ENCODE measurements around the gene ERCC4. TPM values are rescaled to one million over a fixed set of nuclear protein-coding genes. Genes with fewer than 3 reads are reported as not detected.
"Not testable (repeated sequence)": the region's sequence is repeated elsewhere in the genome, so short reads cannot be mapped to it uniquely, and the experiment has no call there.

The ERCC4 gene
- total RNA-seq, 3 donors from 2014 or later = 4.8 to 8.3 (median 7.9) TPM

DNA sequence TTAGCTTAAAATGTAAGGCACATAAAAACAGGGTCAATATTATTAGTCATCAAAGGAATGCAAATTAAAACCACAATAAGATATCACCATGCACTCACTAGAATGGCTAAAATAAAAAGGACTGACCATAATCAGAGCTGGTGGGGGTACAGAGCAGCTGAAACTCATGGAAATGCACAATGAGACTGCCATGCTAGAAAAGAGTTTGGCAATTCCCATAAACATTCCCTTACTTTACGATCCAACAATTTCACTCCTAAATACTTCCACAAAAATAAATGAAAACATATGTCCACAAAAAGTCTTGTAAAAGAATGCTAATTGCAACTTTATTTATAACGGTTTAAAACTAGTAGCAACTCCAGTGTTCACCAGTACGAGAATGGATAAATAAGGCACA, 36.1 kb upstream of the ERCC4 start:
- Histone ChIP-seq H3K4me1 (no peaks in the 10 kb centered on the region), H3K36me3 (no peaks in the 10 kb centered on the region), H3K9me3 (no peaks in the 10 kb centered on the region), H3K27ac (no peak overlapping the region), H3K4me3 (no peak overlapping the region), H3K27me3 (no peaks in the 10 kb centered on the region)
- TF ChIP-seq, protein P1, sequence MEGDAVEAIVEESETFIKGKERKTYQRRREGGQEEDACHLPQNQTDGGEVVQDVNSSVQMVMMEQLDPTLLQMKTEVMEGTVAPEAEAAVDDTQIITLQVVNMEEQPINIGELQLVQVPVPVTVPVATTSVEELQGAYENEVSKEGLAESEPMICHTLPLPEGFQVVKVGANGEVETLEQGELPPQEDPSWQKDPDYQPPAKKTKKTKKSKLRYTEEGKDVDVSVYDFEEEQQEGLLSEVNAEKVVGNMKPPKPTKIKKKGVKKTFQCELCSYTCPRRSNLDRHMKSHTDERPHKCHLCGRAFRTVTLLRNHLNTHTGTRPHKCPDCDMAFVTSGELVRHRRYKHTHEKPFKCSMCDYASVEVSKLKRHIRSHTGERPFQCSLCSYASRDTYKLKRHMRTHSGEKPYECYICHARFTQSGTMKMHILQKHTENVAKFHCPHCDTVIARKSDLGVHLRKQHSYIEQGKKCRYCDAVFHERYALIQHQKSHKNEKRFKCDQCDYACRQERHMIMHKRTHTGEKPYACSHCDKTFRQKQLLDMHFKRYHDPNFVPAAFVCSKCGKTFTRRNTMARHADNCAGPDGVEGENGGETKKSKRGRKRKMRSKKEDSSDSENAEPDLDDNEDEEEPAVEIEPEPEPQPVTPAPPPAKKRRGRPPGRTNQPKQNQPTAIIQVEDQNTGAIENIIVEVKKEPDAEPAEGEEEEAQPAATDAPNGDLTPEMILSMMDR (IDR thresholded peaks at IDR 0.05) = no peak
- TF ChIP-seq POLR2AphosphoS5 (IDR thresholded peaks at IDR 0.05) = no peak
- TF ChIP-seq POLR2A (IDR thresholded peaks at IDR 0.05) = no peak
- no peak for DNase-seq (ENCODE audit: low spot score in 2 of 2)
- intact Hi-C loops (cut with DNase I; ENCODE audit: low total_unique reads) = no loop called here

DNA sequence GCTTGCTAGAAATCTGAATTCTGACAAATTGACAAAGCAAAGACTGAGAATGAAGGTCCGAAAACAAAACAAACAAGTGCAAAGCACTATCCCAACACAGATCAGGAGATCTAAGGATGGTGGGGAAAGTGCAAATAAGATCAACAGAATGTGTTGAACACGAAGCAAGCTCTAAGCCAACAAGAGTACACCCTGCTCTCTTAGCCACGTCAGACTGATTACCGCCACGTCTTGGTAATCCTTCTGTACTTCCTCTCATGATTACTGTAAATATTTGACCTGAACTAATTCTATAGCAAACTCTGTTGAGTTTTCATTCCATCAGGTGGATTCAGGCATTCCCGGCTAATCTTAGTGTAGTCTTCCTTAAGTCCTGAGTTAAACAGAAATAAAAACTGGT, 34.3 kb upstream of the ERCC4 start:
- TF ChIP-seq, protein P1 (IDR thresholded peaks at IDR 0.05) = no peak
- no peak for TF ChIP-seq POLR2AphosphoS5 (IDR thresholded peaks at IDR 0.05)
- no peak for TF ChIP-seq POLR2A (IDR thresholded peaks at IDR 0.05)
- intact Hi-C loops (cut with DNase I; ENCODE audit: low total_unique reads) = no loop called here
- H3K4me3 ChIP-seq = no peak overlapping the region

DNA sequence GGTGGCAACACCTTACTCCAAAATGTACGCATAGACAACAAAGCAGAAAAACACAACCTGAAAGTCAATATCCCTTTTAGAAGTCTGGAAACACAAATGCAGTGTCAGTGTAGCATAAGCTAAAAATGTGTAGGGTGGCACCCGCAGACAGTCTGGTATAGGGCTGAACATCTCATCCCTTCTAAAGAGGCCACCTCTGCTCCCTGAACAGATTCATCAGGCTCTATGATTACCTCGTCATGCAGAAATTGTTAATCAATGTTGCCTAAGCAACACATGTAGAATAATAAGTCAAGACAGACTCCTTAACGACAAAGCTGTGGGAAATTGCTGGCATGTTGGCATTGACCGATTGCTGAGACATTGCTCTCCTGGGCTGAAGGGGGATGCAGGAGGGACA, 33.3 kb upstream of the ERCC4 start:
- no peak for DNase-seq (ENCODE audit: low spot score in 2 of 2)

More for the DNA sequence above, 34.3 kb upstream of the ERCC4 start:
- H3K9me3 ChIP-seq = no peaks in the 10 kb centered on the region
- H3K36me3 ChIP-seq = no peaks in the 10 kb centered on the region
- H3K4me1 ChIP-seq = no peaks in the 10 kb centered on the region
- no peak for DNase-seq (ENCODE audit: low spot score in 2 of 2)
- H3K27me3 ChIP-seq = no peaks in the 10 kb centered on the region
- H3K27ac ChIP-seq = no peak overlapping the region

DNA sequence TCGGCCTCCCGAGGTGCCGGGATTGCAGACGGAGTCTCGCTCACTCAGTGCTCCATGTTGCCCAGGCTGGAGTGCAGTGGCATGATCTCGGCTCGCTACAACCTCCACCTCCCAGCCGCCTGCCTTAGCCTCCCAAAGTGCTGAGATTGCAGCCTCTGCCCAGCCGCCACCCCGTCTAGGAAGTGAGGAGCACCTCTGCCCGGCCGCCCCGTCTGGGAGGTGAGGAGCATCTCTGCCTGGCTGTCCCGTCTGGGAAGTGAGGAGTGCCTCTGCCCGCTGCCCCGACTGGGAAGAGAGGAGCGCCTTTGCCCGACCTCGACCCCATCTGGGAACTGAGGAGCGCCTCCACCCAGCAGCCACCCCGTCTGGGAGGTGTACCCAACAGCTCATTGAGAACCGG, 30.6 kb upstream of the ERCC4 start:
- H3K4me1 ChIP-seq; H3K27me3 ChIP-seq; H3K27ac ChIP-seq; H3K36me3 ChIP-seq; intact Hi-C loops (cut with DNase I; ENCODE audit: low total_unique reads); H3K4me3 ChIP-seq; DNase-seq (ENCODE audit: low spot score in 2 of 2); H3K9me3 ChIP-seq: not testable (repeated sequence)

More for the DNA sequence above, 33.3 kb upstream of the ERCC4 start:
- Histone ChIP-seq H3K9me3 (no peaks in the 10 kb centered on the region), H3K27me3 (no peaks in the 10 kb centered on the region), H3K27ac (no peak overlapping the region), H3K4me3 (no peak overlapping the region), H3K36me3 (no peaks in the 10 kb centered on the region), H3K4me1 (no peaks in the 10 kb centered on the region)
- TF ChIP-seq POLR2AphosphoS5 (IDR thresholded peaks at IDR 0.05) (no peak), POLR2A (IDR thresholded peaks at IDR 0.05) (no peak)
- TF ChIP-seq, protein P1 (IDR thresholded peaks at IDR 0.05) = no peak
- intact Hi-C loops (cut with DNase I; ENCODE audit: low total_unique reads) = no loop called here

DNA sequence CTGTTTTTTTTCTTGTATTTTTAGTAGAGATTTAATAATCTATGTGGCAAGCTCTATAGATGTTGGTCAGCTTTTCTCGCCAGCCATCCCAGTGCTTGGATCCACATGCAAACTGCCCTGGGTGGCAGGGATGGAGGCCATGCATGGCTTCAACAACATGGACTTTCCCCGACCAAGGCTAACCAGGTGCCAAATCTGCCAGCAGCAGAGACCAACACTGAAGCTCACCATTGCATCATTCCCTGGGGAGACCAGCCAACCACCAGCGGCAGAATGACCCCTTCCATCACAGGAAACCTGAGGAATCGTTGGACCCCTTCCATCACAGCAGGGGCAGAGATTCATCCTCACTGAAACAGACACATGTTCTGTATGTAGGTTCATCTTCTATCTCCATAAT, 27.7 kb upstream of the ERCC4 start:
- Histone ChIP-seq H3K9me3 (peaks cover 0 to 5% of the 10 kb centered on the region in 2 donors), H3K27ac (no peak overlapping the region), H3K4me3 (no peak overlapping the region), H3K4me1 (no peaks in the 10 kb centered on the region), H3K36me3 (no peaks in the 10 kb centered on the region), H3K27me3 (peaks cover 0 to 3% of the 10 kb centered on the region in 2 donors)
- DNase-seq (ENCODE audit: low spot score in 2 of 2) = no peak
- TF ChIP-seq, protein P1 (IDR thresholded peaks at IDR 0.05) = no peak
- intact Hi-C loops (cut with DNase I; ENCODE audit: low total_unique reads) = loop anchor here (10.0 kb wide), 1 partner anchor 1288 kb away; no protein-coding TSS in a partner anchor

DNA sequence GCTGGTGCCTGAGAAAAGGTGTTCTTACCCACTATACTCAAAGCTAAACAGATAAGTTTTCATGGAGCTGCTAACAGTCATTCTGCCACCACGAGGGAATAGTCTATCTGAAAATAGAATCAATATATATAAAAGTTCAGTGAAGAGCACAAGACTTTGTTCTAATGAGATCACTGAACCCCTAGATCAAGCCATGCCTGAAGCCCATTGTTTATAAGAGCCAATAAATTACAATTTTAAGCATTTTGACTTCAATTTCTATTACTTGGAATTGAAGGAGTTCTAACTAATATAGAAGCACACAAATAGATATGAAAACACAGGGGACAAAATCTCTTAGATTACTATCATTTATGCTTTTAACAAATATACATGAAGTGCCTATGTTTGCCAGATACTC, 24.4 kb upstream of the ERCC4 start:
- intact Hi-C loops (cut with DNase I; ENCODE audit: low total_unique reads) = loop anchor here (10.0 kb wide), 1 partner anchor 1291 kb away; no protein-coding TSS in a partner anchor
- Histone ChIP-seq H3K27ac (no peak overlapping the region), H3K4me1 (no peaks in the 10 kb centered on the region), H3K27me3 (peaks cover 0 to 3% of the 10 kb centered on the region in 2 donors), H3K9me3 (peaks cover 0 to 5% of the 10 kb centered on the region in 2 donors), H3K36me3 (no peaks in the 10 kb centered on the region), H3K4me3 (no peak overlapping the region)
- no peak for DNase-seq (ENCODE audit: low spot score in 2 of 2)
- TF ChIP-seq POLR2A (IDR thresholded peaks at IDR 0.05) (no peak), POLR2AphosphoS5 (IDR thresholded peaks at IDR 0.05) (no peak)
- TF ChIP-seq, protein P1 (IDR thresholded peaks at IDR 0.05) = no peak
